Kidney (tissue), 14 donors: ENCODE data around the gene RAB6A. TPM values are rescaled to one million over a fixed set of nuclear protein-coding genes. Genes with fewer than 3 reads are reported as not detected.
"Not testable (repeated sequence)": the region's sequence is repeated elsewhere in the genome, so short reads cannot be mapped to it uniquely, and the experiment has no call there.

Experiments used
- DNase-seq, 5 donors: peaks; one replicate each; pipeline ENCODE4 v3.0.0-alpha.2; 2013 to 2020
- FAIRE-seq: peaks from 2 replicates; lab custom pipeline; 2012; peaks lifted over from hg19 to GRCh38; lab: Jason Lieb, UNC
- H3K27ac ChIP-seq, 2 donors: one replicate each; pipeline ENCODE4 v1.7.0; 2013; ENCODE audit warnings: low read depth in 2 of 2, low read length in 2 of 2, inconsistent platforms in 1 of 2
- H3K27me3 ChIP-seq: one replicate; pipeline ENCODE4 v1.7.1; 2013; ENCODE audit warnings: low read length, inconsistent platforms; ENCODE audit not compliant: control insufficient read depth, insufficient read depth
- H3K36me3 ChIP-seq, 3 donors: one replicate each; pipeline versions ENCODE4 v1.7.0 to v1.7.1; 2013; ENCODE audit warnings: low read length in 3 of 3, control low read depth in 1 of 3, inconsistent platforms in 1 of 3; ENCODE audit not compliant: insufficient read depth in 3 of 3, control insufficient read depth in 2 of 3
- H3K4me1 ChIP-seq, 3 donors: one replicate each; pipeline versions ENCODE4 v1.7.0 to v1.7.1; 2013; ENCODE audit warnings: low read length in 3 of 3, inconsistent platforms in 1 of 3, low read depth in 1 of 3; ENCODE audit not compliant: control insufficient read depth in 2 of 3, insufficient read depth in 2 of 3
- H3K4me3 ChIP-seq, 3 donors: one replicate each; pipeline versions ENCODE4 v1.7.0 to v1.8.1; 2013; ENCODE audit warnings: low read length in 3 of 3, control low read depth in 1 of 3, inconsistent platforms in 1 of 3
- H3K9ac ChIP-seq, 3 donors: one replicate each; pipeline versions ENCODE4 v1.7.0 to v1.7.1; 2013; ENCODE audit warnings: low read length in 3 of 3, control low read depth in 1 of 3, inconsistent platforms in 1 of 3
- H3K9me3 ChIP-seq, 3 donors: one replicate each; pipeline versions ENCODE4 v1.7.0 to v1.7.1; 2013; ENCODE audit warnings: low read length in 3 of 3, control low read depth in 1 of 3, inconsistent platforms in 1 of 3; ENCODE audit not compliant: control insufficient read depth in 2 of 3, insufficient read depth in 1 of 3
- CTCF ChIP-seq: IDR thresholded peaks from 3 replicates; pipeline ENCODE4 v1.5.1; 2012; ENCODE audit warnings: mild to moderate bottlenecking, moderate library complexity, borderline replicate concordance; ENCODE audit not compliant: insufficient read depth; ENCODE audit errors: extremely low read depth
- intact Hi-C: fragments of 100-400 bp; cut with DNase I; formaldehyde crosslinking; loops from one replicate; pipeline ENCODE4 v1.11.1; 2022
- polyA plus RNA-seq: library from polyadenylated mRNA; stranded (reverse); fragments of 350-450 nt; fragmentation: Illumina TruSeq; extraction: RNeasy Lipid Tissue Mini Kit (QIAGEN cat#74804); gene quantifications from one replicate; pipeline ENCODE4 v1.2.3, GENCODE V29; 2014; ENCODE audit warnings: low read depth, low replicate concordance; ENCODE audit not compliant: insufficient read depth
- total RNA-seq: library from RNA; stranded (reverse); fragmentation: NEBNext Ultra II Directional; extraction: Animal tissue kit (Norgen Biotek cat#: 25700); gene quantifications from one replicate; pipeline ENCODE4 v1.2.1, GENCODE V29; 2021
- donor health status: control.
- donor health status: control.
- donor health status: control.
- donor health status: control.
- donor health status: control.
- donor health status: DM: yes; HTN: yes; CAD: no.
- donor health status: Normal renal cell carcinoma (clear cell type).

The RAB6A gene
- total and polyA plus RNA-seq, 2 donors from 2014 or later = 61.0 to 138 TPM

DNA sequence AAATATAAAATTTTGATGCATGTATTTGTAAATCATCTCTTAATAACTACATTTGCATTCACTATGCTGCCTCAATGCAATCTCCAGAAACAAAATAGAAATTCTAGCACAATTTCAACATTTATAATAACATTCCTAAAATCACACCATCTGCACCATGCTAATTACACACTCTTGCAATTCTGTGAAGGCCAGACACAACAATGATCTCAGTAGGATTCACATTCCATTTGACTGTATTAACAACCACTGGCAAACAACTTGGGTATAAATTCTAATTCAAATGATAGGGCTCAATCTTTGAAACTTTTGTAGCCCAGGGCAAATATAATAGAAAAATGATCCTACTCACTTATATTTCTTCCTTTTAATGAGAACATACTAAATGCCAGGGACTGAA is 25.9 kb downstream of the RAB6A start:
- DNase-seq = no peak
- FAIRE-seq = no peak
- TF ChIP-seq CTCF = no peak
- no peaks in the 10 kb centered on the region for H3K4me1 ChIP-seq
- no peak overlapping the region for H3K9ac ChIP-seq
- H3K9me3 ChIP-seq = no peaks in the 10 kb centered on the region
- intact Hi-C loops = no loop called here
- no peaks in the 10 kb centered on the region for H3K27me3 ChIP-seq
- H3K4me3 ChIP-seq = no peak overlapping the region
- H3K36me3 ChIP-seq = no peaks in the 10 kb centered on the region
- H3K27ac ChIP-seq = no peak overlapping the region

- intact Hi-C loops, H3K4me3 ChIP-seq, H3K27ac ChIP-seq, DNase-seq, H3K9ac ChIP-seq, H3K9me3 ChIP-seq, FAIRE-seq, H3K4me1 ChIP-seq, H3K36me3 ChIP-seq, H3K27me3 ChIP-seq: not testable (repeated sequence)
These were observed 26.9 kb downstream of the RAB6A start for GRCh38 chr11:73734011-73734410.

- H3K4me3 ChIP-seq, H3K36me3 ChIP-seq, FAIRE-seq, intact Hi-C loops, H3K4me1 ChIP-seq, H3K27me3 ChIP-seq, H3K9ac ChIP-seq, DNase-seq, H3K27ac ChIP-seq, H3K9me3 ChIP-seq: not testable (repeated sequence)
These were observed 27.9 kb downstream of the RAB6A start for GRCh38 chr11:73732936-73733335.

GRCh38 chr11:73729594-73730206 is 31.2 kb downstream of the RAB6A start:
- no peak overlapping the region for H3K27ac ChIP-seq
- FAIRE-seq (no peak), DNase-seq (peak in 1 of 5 donors; percentile 12)
- no peak overlapping the region for H3K4me3 ChIP-seq
- no peaks in the 10 kb centered on the region for H3K9me3 ChIP-seq
- no peaks in the 10 kb centered on the region for H3K27me3 ChIP-seq
- TF ChIP-seq CTCF = peak; percentile 33
- H3K36me3 ChIP-seq = no peaks in the 10 kb centered on the region
- H3K9ac ChIP-seq = no peak overlapping the region
- intact Hi-C loops = no loop called here
- no peaks in the 10 kb centered on the region for H3K4me1 ChIP-seq
